ENCODE results near the gene DENND5A. TPM values are rescaled to one million over a fixed set of nuclear protein-coding genes. Genes with fewer than 3 reads are reported as not detected.
A peak's percentile ranks its signal among the peaks of the same experiment; 100 is the strongest.

The DENND5A gene
- total RNA-seq, 4 donors from 2014 or later: 6.1 to 67.7 (median 23.2) TPM

DNA sequence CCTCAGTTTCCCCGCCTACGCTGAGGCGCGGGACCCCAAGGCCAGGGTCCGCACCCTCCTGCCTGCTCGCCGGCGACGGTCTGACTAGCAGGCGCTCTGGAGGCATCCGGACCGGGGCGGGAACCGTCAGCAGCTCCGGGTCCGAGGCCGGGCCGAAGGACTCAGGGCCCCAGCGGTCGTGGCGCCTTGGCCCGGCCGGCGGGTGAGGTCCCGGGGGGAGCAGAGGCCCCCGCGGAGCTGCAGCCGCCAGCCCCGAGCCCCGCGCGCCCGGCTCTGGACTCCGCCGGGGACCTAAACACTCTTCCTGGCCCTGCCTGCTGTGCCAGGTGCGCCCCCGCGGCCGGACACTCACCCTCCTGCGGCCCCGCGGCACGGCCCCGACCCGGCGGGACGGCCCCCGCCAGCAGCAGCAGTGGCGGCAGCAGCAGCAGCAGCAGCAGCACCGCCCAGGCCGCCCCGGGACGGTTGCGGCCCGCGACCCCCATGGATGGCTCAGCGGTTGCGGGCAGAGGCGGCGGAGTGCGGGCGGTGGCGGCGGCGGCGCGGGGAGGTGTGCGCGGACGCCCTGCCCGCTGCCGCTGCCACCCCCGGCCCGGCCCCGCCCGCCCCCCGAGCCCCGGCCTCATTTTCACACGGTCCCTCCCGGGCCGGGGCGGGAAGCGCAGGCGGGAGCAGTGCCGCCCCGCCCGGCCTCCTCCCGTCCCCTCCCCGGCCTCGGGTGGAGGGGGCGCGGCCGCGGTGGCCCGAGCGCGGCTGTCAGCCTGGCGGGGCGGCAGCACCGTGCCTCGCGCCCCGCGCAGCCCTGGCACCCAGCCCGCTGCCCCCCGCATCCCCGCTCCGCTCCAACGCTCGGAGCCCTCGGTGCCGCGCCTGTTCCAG is 173.9 kb downstream of the DENND5A start, which contains the start of gene SCUBE2:
Gene SCUBE2 (minus strand): TSS at position 556 of the 879 bp plus-strand sequence. CDS start 71 bp downstream, at position 485.
- DNase-seq: peak in 1 of 3 donors; percentile 51
- no peak for TF ChIP-seq CTCF (IDR thresholded peaks at IDR 0.05)
- TF ChIP-seq POLR2A (IDR thresholded peaks at IDR 0.05): no peak
- Histone ChIP-seq H3K27ac (peak within 1 kb of the TSS in 1 of 4 donors; percentile 17), H3K36me3 (no peaks in the 10 kb centered on the region), H3K4me1 (peaks cover 0 to 18% (median 7%) of the 10 kb centered on the region in 4 donors), H3K27me3 (no peaks in the 10 kb centered on the region), H3K9me3 (no peaks in the 10 kb centered on the region), H3K4me3 (peak within 1 kb of the TSS; percentile 34 to 65 (median 48))

DNA sequence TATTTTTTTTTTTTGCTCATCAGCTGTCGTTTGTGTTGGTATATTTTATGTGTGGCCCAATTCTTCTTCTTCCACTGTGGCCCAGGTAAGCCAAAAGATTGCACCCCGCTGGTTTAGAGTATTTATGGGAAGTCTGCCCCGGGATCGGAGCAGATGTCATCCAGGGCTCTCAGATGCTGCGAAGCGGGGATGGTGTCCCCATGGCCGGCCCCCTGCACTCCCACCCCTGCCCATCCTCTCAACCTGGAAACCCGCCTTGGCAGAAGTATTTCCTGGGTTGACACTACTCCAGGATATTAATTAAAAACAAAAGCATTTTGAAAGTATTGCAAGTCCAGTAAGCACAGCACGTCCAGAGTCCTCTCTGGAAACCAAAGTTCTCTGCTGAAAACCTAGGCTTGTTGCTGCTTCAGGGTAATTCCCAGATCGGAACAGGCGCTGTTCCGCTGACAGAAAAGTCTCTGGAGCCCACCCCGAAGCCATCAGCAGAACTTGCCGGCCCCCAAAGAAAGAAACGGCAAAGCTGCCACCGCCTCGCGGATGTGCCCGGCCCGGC is 174.6 kb downstream of the DENND5A start:
- no peak for DNase-seq
- Histone ChIP-seq H3K4me1 (peaks cover 0 to 18% (median 7%) of the 10 kb centered on the region in 4 donors), H3K36me3 (no peaks in the 10 kb centered on the region), H3K9me3 (no peaks in the 10 kb centered on the region), H3K27ac (peak overlapping the region in 1 of 4 donors; percentile 17), H3K4me3 (peak overlapping the region; percentile 34 to 65 (median 48)), H3K27me3 (no peaks in the 10 kb centered on the region)
- TF ChIP-seq POLR2A (IDR thresholded peaks at IDR 0.05) (no peak), CTCF (IDR thresholded peaks at IDR 0.05) (no peak)

- no peak for DNase-seq
- Histone ChIP-seq H3K27ac (peak overlapping the region in 1 of 4 donors; percentile 43), H3K4me1 (peaks cover 0 to 18% (median 7%) of the 10 kb centered on the region in 4 donors), H3K36me3 (no peaks in the 10 kb centered on the region), H3K9me3 (no peaks in the 10 kb centered on the region), H3K27me3 (no peaks in the 10 kb centered on the region), H3K4me3 (no peak overlapping the region)
- TF ChIP-seq POLR2A (IDR thresholded peaks at IDR 0.05) (no peak), CTCF (IDR thresholded peaks at IDR 0.05) (no peak)
These were observed 175.5 kb downstream of the DENND5A start for GRCh38 chr11:9089636-9090035.

DNA sequence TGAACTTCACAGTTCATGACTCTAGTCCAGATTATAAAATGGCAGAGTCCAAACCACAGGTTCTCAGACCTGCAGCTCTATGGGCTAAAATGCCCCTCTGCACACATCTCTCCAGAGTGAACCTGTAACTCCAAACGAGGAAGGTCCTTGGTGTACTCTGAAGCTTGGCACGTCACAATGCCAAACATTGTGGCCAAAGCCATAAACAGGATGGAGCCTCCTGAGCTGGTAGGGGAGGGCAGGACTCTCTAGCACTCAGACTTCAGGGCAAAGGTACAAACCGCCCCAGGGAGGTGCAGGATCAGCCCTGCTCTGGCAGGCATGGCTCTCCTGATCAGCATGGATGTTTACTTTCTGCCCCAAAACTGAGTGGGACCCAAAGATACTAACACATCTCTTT is 176.1 kb downstream of the DENND5A start:
- Histone ChIP-seq H3K4me3 (no peak overlapping the region), H3K27ac (peak overlapping the region in 1 of 4 donors; percentile 43), H3K4me1 (peaks cover 0 to 18% (median 7%) of the 10 kb centered on the region in 4 donors), H3K36me3 (no peaks in the 10 kb centered on the region), H3K9me3 (no peaks in the 10 kb centered on the region), H3K27me3 (no peaks in the 10 kb centered on the region)
- peak in 2 of 3 donors; percentile 63 to 67 for DNase-seq
- TF ChIP-seq CTCF (IDR thresholded peaks at IDR 0.05) (no peak), POLR2A (IDR thresholded peaks at IDR 0.05) (no peak)

Small RNA genes lying within 50 kb of the gene (small RNA-seq; reads per million reads assigned to genes)
- 0 reads per million in 2 donors for gene MIR5691
- gene RF00017: 0 reads per million in 2 donors

Other genes with a start within 250 kb of the DENND5A start
- gene SCUBE2, start 173.8 kb downstream of the DENND5A start, total RNA-seq: 10 to 100 TPM in 1 of 4 donors, 1 to 10 TPM in 3; 3.1 to 10.6 (median 5.0) TPM
- gene TMEM41B, start 49.2 kb upstream of the DENND5A start, total RNA-seq: 10 to 100 TPM; 18.2 to 82.1 (median 72.6) TPM
- gene IPO7, start 119.3 kb upstream of the DENND5A start, total RNA-seq: 10 to 100 TPM; 32.4 to 79.9 (median 54.3) TPM
- gene ZNF143, start 195.7 kb upstream of the DENND5A start, total RNA-seq: 10 to 100 TPM in 3 of 4 donors, 1 to 10 TPM in 1; 8.5 to 56.1 (median 35.7) TPM

Measured in Peyer's patch (tissue), 4 donors.